GM19438 (cell line): ENCODE results near the gene MAGEB17.

Source experiments
- ATAC-seq: cut with Tn5 transposase; IDR thresholded peaks from one replicate; pipeline ENCODE4 v1.9.1; 2021; ENCODE audit warnings: low read depth; ENCODE audit not compliant: unreplicated experiment

Gene MAGEB17

DNA sequence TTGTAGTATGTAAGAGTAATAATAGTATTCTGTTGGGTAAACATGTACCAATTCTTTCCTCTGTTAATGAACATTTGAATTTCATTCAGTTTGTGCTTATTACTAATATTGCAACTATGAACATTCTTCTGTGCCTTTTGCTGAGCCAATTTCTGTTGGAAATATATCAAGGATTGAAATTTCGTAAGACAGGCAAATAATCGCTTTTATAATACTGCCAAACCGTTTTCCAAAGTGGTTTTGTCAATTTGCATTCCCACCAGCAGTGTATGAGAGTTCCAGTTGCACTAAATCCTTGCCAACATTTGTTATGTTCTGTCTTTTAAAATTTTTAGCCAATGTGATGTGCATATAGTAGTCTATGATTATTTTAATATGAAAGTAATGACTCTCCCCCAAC lies 38.6 kb downstream of the MAGEB17 start:
- no peak for ATAC-seq

DNA sequence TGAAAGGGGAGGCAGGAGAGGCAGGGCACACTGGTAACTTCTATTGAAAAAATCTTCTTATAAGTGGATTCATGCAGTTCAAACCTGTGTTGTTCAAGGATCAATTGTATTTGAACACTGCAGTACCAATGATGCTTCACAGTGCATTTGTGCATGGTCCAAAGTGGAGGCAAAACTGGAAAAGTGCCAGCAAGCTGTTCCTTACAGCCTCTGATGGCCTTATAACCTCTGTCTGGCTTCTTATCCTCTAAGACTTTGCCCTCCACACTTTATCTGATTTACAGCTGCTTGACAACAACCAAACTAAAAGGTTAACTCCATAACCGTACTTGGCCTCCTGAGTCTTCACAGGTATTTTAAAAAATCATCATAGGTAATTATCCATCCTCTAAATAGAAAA lies 40.4 kb downstream of the MAGEB17 start:
- ATAC-seq: no peak

DNA sequence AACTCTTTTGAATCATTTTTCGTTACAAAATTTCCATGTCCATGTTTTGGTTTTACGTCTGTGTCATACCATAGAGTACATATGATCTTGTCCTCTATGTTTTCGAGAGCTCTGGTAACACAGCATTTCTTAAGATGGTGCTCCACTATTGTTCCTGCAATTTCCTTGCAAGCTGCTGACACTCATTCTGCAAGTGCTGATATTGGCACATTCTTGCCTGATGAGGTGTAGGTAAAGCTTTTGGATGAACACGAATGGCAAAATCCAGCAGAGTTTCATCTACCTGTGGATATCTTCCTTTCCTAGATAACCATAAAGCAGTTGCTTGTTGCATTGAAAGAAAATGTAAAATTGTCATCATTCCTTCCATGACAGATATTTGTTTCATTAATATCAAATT lies 41.3 kb downstream of the MAGEB17 start:
- ATAC-seq: no peak

DNA sequence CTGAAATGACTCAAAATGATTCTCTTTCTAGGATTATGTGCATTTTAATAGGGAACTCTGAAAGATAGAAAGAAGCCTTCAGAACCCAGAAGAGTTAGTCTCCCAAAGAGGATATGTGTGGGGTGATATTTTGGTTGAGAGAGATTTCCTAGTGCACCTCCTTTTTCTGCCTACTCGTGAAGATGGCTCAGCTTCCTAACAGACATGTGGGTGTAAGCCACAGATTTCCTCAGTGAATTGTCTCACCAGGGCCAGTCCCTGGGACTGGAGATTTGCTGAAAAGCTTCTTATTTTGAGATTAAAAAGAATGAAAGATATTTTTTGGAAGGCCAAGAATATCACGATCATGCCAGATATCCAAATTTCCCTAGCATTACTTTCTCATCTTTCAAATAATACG lies 42.8 kb downstream of the MAGEB17 start:
- ATAC-seq: no peak

DNA sequence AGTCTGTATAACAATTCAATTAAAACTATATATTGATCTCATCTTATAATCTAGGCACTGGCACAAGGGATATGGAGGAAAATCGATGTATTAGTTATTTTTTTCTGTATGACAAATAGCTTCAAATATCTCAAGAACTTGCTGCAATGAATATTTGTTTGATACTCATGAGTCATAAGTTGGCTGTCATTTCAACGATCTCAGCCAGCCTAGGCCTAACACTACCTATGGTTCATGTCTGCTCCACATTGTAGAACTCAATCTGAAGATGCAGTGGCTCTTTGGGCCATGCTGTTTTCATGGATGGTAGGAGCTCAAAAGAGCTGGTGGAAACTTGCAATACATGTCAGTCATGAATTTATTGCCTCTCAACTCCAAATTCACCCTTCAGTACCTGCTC lies 44.7 kb downstream of the MAGEB17 start:
- ATAC-seq: no peak

DNA sequence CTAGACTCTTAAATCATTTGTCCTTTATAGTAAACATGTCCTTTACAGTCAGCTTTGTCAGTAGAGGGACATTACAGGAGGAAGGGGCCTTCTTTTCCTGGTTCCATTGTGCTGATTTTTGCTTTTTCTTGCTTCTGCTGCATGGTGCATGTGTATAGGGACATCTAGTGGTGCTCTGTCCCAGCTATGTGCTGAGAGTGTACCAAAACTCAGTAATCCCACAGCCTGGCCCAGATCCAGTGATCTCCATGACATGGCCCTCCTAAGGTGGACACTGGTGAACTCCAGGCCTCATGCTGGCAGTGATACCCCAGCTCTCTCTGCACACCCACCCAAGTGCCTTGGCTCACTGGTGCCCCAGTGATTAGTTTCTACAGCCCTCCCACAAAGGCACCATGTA lies 45.2 kb downstream of the MAGEB17 start:
- ATAC-seq: no peak

DNA sequence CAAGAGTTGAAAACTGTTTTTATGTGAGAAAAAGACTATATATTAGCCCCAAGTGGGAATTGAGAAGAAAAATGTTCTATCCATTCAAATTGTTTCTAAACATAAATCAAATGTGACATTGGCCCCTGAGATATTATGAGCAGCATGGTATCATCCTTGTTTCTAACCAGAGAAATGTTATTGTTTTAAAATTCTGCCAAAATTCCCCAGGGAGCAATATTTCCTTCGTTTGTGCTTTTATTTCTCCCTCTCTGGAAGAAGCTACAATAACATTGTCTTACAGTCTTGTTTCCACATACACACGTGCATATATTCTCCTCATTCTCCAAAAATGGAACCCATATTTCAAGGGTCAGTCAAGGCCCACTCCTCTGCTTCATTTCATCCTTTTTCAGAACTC lies 46.7 kb downstream of the MAGEB17 start:
- ATAC-seq: no peak

DNA sequence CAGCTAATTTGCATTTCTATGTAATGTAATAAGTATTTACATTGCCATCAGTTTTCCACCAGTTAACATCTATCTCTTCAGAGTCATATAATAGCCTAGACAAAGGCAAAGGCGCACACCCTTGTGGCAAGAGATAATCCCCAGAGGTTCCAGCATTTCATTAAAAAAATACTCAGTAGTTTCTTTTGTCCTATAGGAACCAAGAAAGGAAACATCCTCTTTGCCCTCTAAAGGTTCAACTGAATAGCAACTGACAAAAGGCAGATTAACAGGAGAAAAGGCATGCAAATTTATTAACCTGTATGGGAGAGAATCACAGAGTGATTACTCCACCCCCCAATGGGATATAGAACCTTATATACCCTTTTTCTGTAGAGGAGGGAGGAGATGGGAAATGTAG lies 48.4 kb downstream of the MAGEB17 start:
- ATAC-seq: no peak
